HepG2 (cell line): ENCODE measurements around the gene LZTFL1. TPM values are rescaled to one million over a fixed set of nuclear protein-coding genes. Genes with fewer than 3 reads are reported as not detected.

Experiments used
- ATAC-seq: fragments of 200-7000 bp; cut with Tn5 transposase; 3 replicates; pipeline ENCODE4 v1.9.1; 2020; ENCODE audit warnings: mild to moderate bottlenecking, moderate library complexity
- BruUV-seq: library from RNA; stranded (reverse); fragments of 400-500 nt; replicated peaks from 2 replicates; lab custom pipeline; 2021; lab: Mats Ljungman, UMichigan
- CTCF ChIA-PET: fragments of 300-600 bp; formaldehyde crosslinking; extraction: SDS; loops from one replicate; lab custom pipeline; 2021; ENCODE audit warnings: low total read pairs, inconsistent platforms, low intra/inter-chr PET ratio; lab: Yijun Ruan, JAX
- POLR2A ChIA-PET: fragments of 350-600 bp; sonication (Branson Sonifier 250); formaldehyde crosslinking; loops from one replicate; lab custom pipeline; 2020; ENCODE audit warnings: antibody characterized with exemption, inconsistent platforms; lab: Yijun Ruan, JAX
- DNase-seq: peaks from one replicate; pipeline ENCODE4 v3.0.0-alpha.2; 2015; ENCODE audit warnings: low spot score
- FAIRE-seq: peaks from 3 replicates; lab custom pipeline; 2011; peaks lifted over from hg19 to GRCh38; lab: Jason Lieb, UNC
- H2AFZ ChIP-seq: one replicate; pipeline ENCODE4 v1.6.1; 2011; ENCODE audit warnings: low read length, inconsistent platforms
- H3K27ac ChIP-seq: fragments of 300-600 bp; 3 replicates; pipeline ENCODE4 v1.8.0; 2011; ENCODE audit warnings: mixed run types, mild to moderate bottlenecking, mixed read lengths, low read length, inconsistent platforms; ENCODE audit not compliant: insufficient read depth; ENCODE audit errors: extremely low read length
- H3K27me3 ChIP-seq, 2 experiments: fragments of 200-600 bp in 1 of 2; 2 replicates in 1 of 2; 3 replicates in 1 of 2; pipeline versions ENCODE4 v1.6.0 to v1.8.0; 2011; ENCODE audit warnings: low read length in 2 of 2, mild to moderate bottlenecking in 2 of 2, moderate library complexity in 2 of 2, inconsistent platforms in 1 of 2; ENCODE audit not compliant: insufficient read depth in 2 of 2, control insufficient read depth in 1 of 2
- H3K36me3 ChIP-seq, 2 experiments: fragments of 200-600 bp in 1 of 2; replicated peaks in 1 of 2; 2 replicates in 1 of 2; 3 replicates in 1 of 2; pipeline versions ENCODE4 v1.5.1 to v1.8.0; 2011; ENCODE audit warnings: low read length in 2 of 2, inconsistent platforms in 1 of 2; ENCODE audit not compliant: insufficient read depth in 2 of 2, control insufficient read depth in 1 of 2
- H3K4me1 ChIP-seq: 2 replicates; pipeline ENCODE4 v1.5.1; 2012; ENCODE audit warnings: low read length, inconsistent platforms; ENCODE audit not compliant: insufficient read depth
- H3K4me2 ChIP-seq: 2 replicates; pipeline ENCODE4 v1.6.0; 2011; ENCODE audit warnings: low read depth, low read length, inconsistent platforms
- H3K4me3 ChIP-seq, 3 experiments: fragments of 200-600 bp in 1 of 3; sonication (generic), shearing (Covaris generic) in 1 of 3; replicated peaks in 1 of 3; 2 replicates each; pipeline ENCODE4 v1.5.1; 2011 to 2016; ENCODE audit warnings: low read length in 3 of 3, inconsistent platforms in 2 of 3, low read depth in 2 of 3, mild to moderate bottlenecking in 2 of 3, control low read depth in 1 of 3, mixed read lengths in 1 of 3; ENCODE audit not compliant: insufficient read depth in 1 of 3
- H3K79me2 ChIP-seq: one replicate; pipeline ENCODE4 v1.6.1; 2011; ENCODE audit warnings: low read length, inconsistent platforms; ENCODE audit not compliant: insufficient read depth
- H3K9ac ChIP-seq: 2 replicates; pipeline ENCODE4 v1.6.0; 2011; ENCODE audit warnings: mild to moderate bottlenecking, low read depth, low read length, inconsistent platforms; ENCODE audit not compliant: insufficient read depth
- H3K9me3 ChIP-seq: 2 replicates; pipeline ENCODE4 v1.5.1; 2012; ENCODE audit warnings: mild to moderate bottlenecking, low read length
- H4K20me1 ChIP-seq: 2 replicates; pipeline ENCODE4 v1.6.0; 2011; ENCODE audit warnings: inconsistent platforms, mild to moderate bottlenecking, low read length, moderate library complexity; ENCODE audit not compliant: insufficient read depth
- E2F1 ChIP-seq: sonication (generic); formaldehyde crosslinking; IDR thresholded peaks from 2 replicates; pipeline ENCODE4 v1.5.0; 2020; ENCODE audit warnings: missing genetic modification reagents
- ETV5 ChIP-seq: IDR thresholded peaks from 2 replicates; pipeline ENCODE4 v1.6.1; 2018; ENCODE audit warnings: missing biosample characterization, missing genetic modification reagents, inconsistent platforms, borderline replicate concordance
- GPBP1L1 ChIP-seq: sonication (generic); formaldehyde crosslinking; IDR thresholded peaks from 2 replicates; pipeline ENCODE4 v1.5.0; 2020; ENCODE audit warnings: mild to moderate bottlenecking, missing genetic modification reagents
- HNF1B ChIP-seq: sonication (generic); formaldehyde crosslinking; IDR thresholded peaks from 2 replicates; pipeline ENCODE4 v1.5.1; 2020; ENCODE audit warnings: mild to moderate bottlenecking, moderate library complexity, missing genetic modification reagents
- HOXA9 ChIP-seq: sonication (generic); formaldehyde crosslinking; IDR thresholded peaks from 2 replicates; pipeline ENCODE4 v1.8.1; 2022; ENCODE audit warnings: missing genetic modification reagents, mild to moderate bottlenecking, moderate library complexity, borderline replicate concordance
- MBNL3 ChIP-seq: fragments of 250-450 bp; sonication (Bioruptor Pico); conservative IDR thresholded peaks from 2 replicates; pipeline ENCODE4 v1.8.0; 2022; ENCODE audit warnings: mild to moderate bottlenecking, inconsistent platforms
- NFE2L2 ChIP-seq: fragments of 150-350 bp; IDR thresholded peaks from 2 replicates; pipeline ENCODE4 v1.6.1; 2014; ENCODE audit warnings: low read length
- NR2F6 ChIP-seq, 2 experiments: IDR thresholded peaks; 2 replicates each; pipeline ENCODE4 v1.6.1; 2016; ENCODE audit warnings: antibody characterized with exemption in 1 of 2, mild to moderate bottlenecking in 1 of 2
- REST ChIP-seq, 2 experiments: IDR thresholded peaks; 2 replicates each; pipeline ENCODE4 v1.6.1; 2011 to 2012; ENCODE audit warnings: low read length in 2 of 2, borderline replicate concordance in 1 of 2, low read depth in 1 of 2, mild to moderate bottlenecking in 1 of 2, moderate library complexity in 1 of 2
- TCF7L2 ChIP-seq: IDR thresholded peaks from 2 replicates; pipeline ENCODE4 v1.6.1; 2011; ENCODE audit warnings: mild to moderate bottlenecking, low read depth, low read length, moderate library complexity
- ZNF121 ChIP-seq: sonication (generic); formaldehyde crosslinking; IDR thresholded peaks from 2 replicates; pipeline ENCODE4 v1.5.0; 2020; ENCODE audit warnings: mild to moderate bottlenecking, missing genetic modification reagents
- ZNF441 ChIP-seq: sonication (generic); formaldehyde crosslinking; IDR thresholded peaks from 2 replicates; pipeline ENCODE4 v1.7.0; 2021; ENCODE audit warnings: missing genetic modification reagents, borderline replicate concordance
- ZNF577 ChIP-seq: sonication (generic); formaldehyde crosslinking; IDR thresholded peaks from 2 replicates; pipeline ENCODE4 v1.4.0; 2020; ENCODE audit warnings: mild to moderate bottlenecking, low read depth, missing genetic modification reagents, borderline replicate concordance
- ZNF660 ChIP-seq: sonication (generic); formaldehyde crosslinking; IDR thresholded peaks from 2 replicates; pipeline ENCODE4 v1.5.1; 2020; ENCODE audit warnings: mild to moderate bottlenecking, low read depth, missing genetic modification reagents, borderline replicate concordance
- ZNF674 ChIP-seq: sonication (generic); formaldehyde crosslinking; IDR thresholded peaks from 2 replicates; pipeline ENCODE4 v1.5.0; 2020; ENCODE audit warnings: low read depth, mild to moderate bottlenecking, missing genetic modification reagents
- ZNF713 ChIP-seq: sonication (generic); formaldehyde crosslinking; IDR thresholded peaks from 2 replicates; pipeline ENCODE4 v1.4.0; 2020; ENCODE audit warnings: mild to moderate bottlenecking, missing genetic modification reagents
- ZSCAN30 ChIP-seq: sonication (generic); formaldehyde crosslinking; IDR thresholded peaks from 2 replicates; pipeline ENCODE4 v1.5.0; 2020; ENCODE audit warnings: mild to moderate bottlenecking, missing genetic modification reagents
- WGBS: methylation state at CpG from one replicate; pipeline ENCODE4 v1.1.6; 2017; ENCODE audit warnings: low lambda C conversion rate; 5-methylcytosine and 5-hydroxymethylcytosine counted together
- in situ Hi-C: cut with HindIII; loops from 2 replicates; pipeline ENCODE4 v1.10.0; 2017; ENCODE audit warnings: low pct_unique_long_range_greater_than_20kb; ENCODE audit not compliant: extremely low pct_ligation_motif_present
- intact Hi-C: fragments of 100-400 bp; cut with micrococcal nuclease; formaldehyde crosslinking; loops from one replicate; pipeline ENCODE4 v1.10.0; 2022; ENCODE audit not compliant: unreplicated experiment
- polyA plus RNA-seq, 8 experiments: library from polyadenylated mRNA; depleted of rRNA in 3 of 8; stranded (reverse) in 7 of 8; unstranded in 1 of 8; fragments of >200 nt; fragmentation: Illumina TruSeq in 4 of 8; extraction: Trizol in 4 of 8; gene quantifications; 2 replicates each; pipeline versions ENCODE4 v1.2.1 to v1.2.3, GENCODE V29; 2011 to 2016; ENCODE audit warnings: low read depth in 4 of 8, missing spikeins in 1 of 8, mixed read lengths in 1 of 8; ENCODE audit not compliant: insufficient read depth in 1 of 8
- total RNA-seq, 5 experiments: library from RNA; depleted of rRNA; stranded (reverse); fragments of >200 nt; fragmentation: Illumina TruSeq; extraction: Trizol; gene quantifications; 2 replicates each; pipeline ENCODE4 v1.2.3, GENCODE V29; 2016; ENCODE audit warnings: low read depth in 1 of 5

LZTFL1 gene
- total and polyA plus RNA-seq, 2 of the 13 experiments (the other 11 are each of a cell fraction or from before 2014, with no cell fraction given), result 16.6 to 17.2 TPM

GRCh38 chr3:45781841-45782240, 60.1 kb downstream of the LZTFL1 start (continued):
- TF ChIP-seq REST (IDR thresholded peaks at IDR 0.05; ENCODE audit: borderline replicate concordance in 1 of 2, low read depth in 1 of 2, low read length in 2 of 2), result no peak
- no peak for TF ChIP-seq HOXA9
- no peak for TF ChIP-seq ZNF577 (CRISPR knock-in tag)
- no peak for TF ChIP-seq ZNF660 (CRISPR knock-in tag)
- TF ChIP-seq ZNF441 (CRISPR knock-in tag), result no peak
- no peak for TF ChIP-seq TCF7L2

GRCh38 chr3:45781271-45781670, 60.6 kb downstream of the LZTFL1 start:
- ChIA-PET POLR2A (no interaction called here), CTCF (no interaction called here)
- Histone ChIP-seq H3K27me3 (peaks cover 0 to 43% of the 10 kb centered on the region in 2 experiments; a peak in 3 of 5 replicates), H3K4me2 (no peak overlapping the region), H3K4me3 (no peak overlapping the region), H3K9me3 (no peaks in the 10 kb centered on the region), H4K20me1 (no peaks in the 10 kb centered on the region), H3K27ac (no peak overlapping the region), H3K4me1 (no peaks in the 10 kb centered on the region), H3K36me3 (no peaks in the 10 kb centered on the region), H3K79me2 (no peaks in the 10 kb centered on the region), H3K9ac (no peak overlapping the region), H2AFZ (no peak overlapping the region)
- intact Hi-C loops, result no loop called here
- in situ Hi-C loops, result no loop called here
- FAIRE-seq, result no peak
- no TSS peak for BruUV-seq
- no peak for DNase-seq
- no peak for ATAC-seq
- WGBS, result 5% methylated on average over 2 of the region's 5 CpGs
- TF ChIP-seq GPBP1L1, result no peak
- TF ChIP-seq NR2F6 (IDR thresholded peaks at IDR 0.05), result no peak
- TF ChIP-seq NR2F6 (CRISPR knock-in tag; IDR thresholded peaks at IDR 0.05), result no peak
- TF ChIP-seq ETV5 (CRISPR knock-in tag), result no peak
- TF ChIP-seq ZNF674, result no peak
- TF ChIP-seq ZNF713, result no peak
- no peak for TF ChIP-seq MBNL3 (CRISPR knock-in tag)
- TF ChIP-seq HNF1B (CRISPR knock-in tag), result no peak
- no peak for TF ChIP-seq NFE2L2
- TF ChIP-seq ZSCAN30 (CRISPR knock-in tag), result no peak
- TF ChIP-seq E2F1 (CRISPR knock-in tag), result no peak
- TF ChIP-seq ZNF121, result no peak
